Measurements from ENCODE around the gene SMIM44. TPM values are rescaled to one million over a fixed set of nuclear protein-coding genes. Genes with fewer than 3 reads are reported as not detected.

The SMIM44 gene
- total RNA-seq, 2 donors from 2014 or later = not detected

- ATAC-seq (replicated peaks) = peak; percentile 27
- Mint-ChIP-seq H3K27ac (no peak overlapping the region), H3K36me3 (ENCODE audit: low read depth) (peaks cover 16% of the 10 kb centered on the region), H3K4me3 (no peak overlapping the region), H3K27me3 (no peaks in the 10 kb centered on the region), H3K9me3 (no peaks in the 10 kb centered on the region), H3K4me1 (no peaks in the 10 kb centered on the region)
These were observed 43.2 kb downstream of the SMIM44 start for GRCh38 chr19:3440082-3440481.

- H3K36me3 Mint-ChIP-seq (ENCODE audit: low read depth) = peaks cover 29% of the 10 kb centered on the region
- ATAC-seq (replicated peaks) = peak; percentile 98
These were observed 48.3 kb downstream of the SMIM44 start for GRCh38 chr19:3434630-3435553.

DNA sequence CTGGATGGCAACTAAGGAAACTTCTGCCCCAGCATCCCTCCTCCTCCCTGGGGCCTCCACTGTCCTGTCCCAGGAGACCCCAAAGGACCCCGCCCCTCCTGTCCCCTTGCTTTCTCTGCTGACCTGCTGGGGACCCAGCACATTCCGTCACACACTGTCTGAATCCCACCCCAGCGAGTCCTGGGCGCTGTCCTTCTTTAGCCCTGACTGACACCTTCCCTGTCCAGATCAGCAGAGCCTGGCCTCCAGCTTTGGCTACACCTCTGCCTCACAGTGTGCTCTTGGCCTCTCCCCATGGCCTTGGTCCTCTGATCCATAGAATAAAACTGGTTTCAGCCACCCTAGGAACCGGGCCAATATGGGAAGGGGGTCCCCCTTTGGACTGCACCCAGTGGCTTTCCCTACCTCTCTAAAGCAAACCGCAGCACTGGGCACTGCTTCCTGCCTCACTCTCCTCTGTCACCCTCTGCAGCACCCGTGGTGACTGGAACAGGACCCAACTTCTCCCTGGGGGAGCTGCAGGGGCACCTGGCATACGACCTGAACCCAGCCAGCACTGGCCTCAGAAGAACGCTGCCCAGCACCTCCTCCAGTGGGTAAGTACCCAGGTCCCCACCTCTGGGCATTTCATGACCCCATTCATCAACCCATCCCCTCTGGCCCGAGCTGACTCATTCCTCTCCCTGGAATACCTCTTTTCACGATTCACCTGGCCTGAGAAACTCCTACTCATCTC, 49.3 kb downstream of the SMIM44 start:
- no peaks in the 10 kb centered on the region for H3K27me3 Mint-ChIP-seq
- peak overlapping the region; percentile 99 for H3K27ac Mint-ChIP-seq
- H3K4me3 Mint-ChIP-seq = peak overlapping the region; percentile 94
- ATAC-seq (replicated peaks) = no peak
- H3K4me1 Mint-ChIP-seq = peaks cover 10% of the 10 kb centered on the region
- no peaks in the 10 kb centered on the region for H3K9me3 Mint-ChIP-seq
- H3K36me3 Mint-ChIP-seq (ENCODE audit: low read depth) = peaks cover 29% of the 10 kb centered on the region

More at GRCh38 chr19:3434630-3435553, 48.3 kb downstream of the SMIM44 start:
- peak overlapping the region; percentile 99 for H3K27ac Mint-ChIP-seq
- peaks cover 10% of the 10 kb centered on the region for H3K4me1 Mint-ChIP-seq
- H3K27me3 Mint-ChIP-seq = no peaks in the 10 kb centered on the region
- H3K4me3 Mint-ChIP-seq = peak overlapping the region; percentile 94
- no peaks in the 10 kb centered on the region for H3K9me3 Mint-ChIP-seq

- Mint-ChIP-seq H3K36me3 (ENCODE audit: low read depth) (peaks cover 29% of the 10 kb centered on the region), H3K27ac (no peak overlapping the region), H3K4me3 (peak overlapping the region; percentile 94), H3K9me3 (no peaks in the 10 kb centered on the region), H3K27me3 (no peaks in the 10 kb centered on the region), H3K4me1 (peaks cover 10% of the 10 kb centered on the region)
- no peak for ATAC-seq (replicated peaks)
These were observed 49.9 kb downstream of the SMIM44 start for GRCh38 chr19:3433313-3433712.

Other genes starting within 250 kb of the SMIM44 start
- gene NFIC, start 116.9 kb downstream of the SMIM44 start, total RNA-seq = 10 to 100 TPM; 16.7 to 18.1 TPM
- 1 to 10 TPM in 1 of 2 donors, not detected in 1; 1.6 TPM for gene SMIM24, start 2.9 kb downstream of the SMIM44 start, total RNA-seq
- 10 to 100 TPM; 11.1 to 22.2 TPM for gene DOHH, start 17.2 kb upstream of the SMIM44 start, total RNA-seq
- gene FZR1, start 22.9 kb upstream of the SMIM44 start, total RNA-seq = 10 to 100 TPM; 51.5 to 64.3 TPM
- 1 to 10 TPM; 2.1 to 4.0 TPM for gene TEKTIP1, start 55.7 kb upstream of the SMIM44 start, total RNA-seq
- 10 to 100 TPM; 38.3 to 64.1 TPM for gene MFSD12, start 74.1 kb upstream of the SMIM44 start, total RNA-seq
- 10 to 100 TPM; 40.0 to 52.3 TPM for gene HMG20B, start 89.5 kb upstream of the SMIM44 start, total RNA-seq
- gene GIPC3, start 102.0 kb upstream of the SMIM44 start, total RNA-seq = under 1 TPM; 0.32 to 0.42 TPM
- gene TBXA2R, start 123.4 kb upstream of the SMIM44 start, total RNA-seq = under 1 TPM; 0.32 to 0.37 TPM
- 10 to 100 TPM; 22.9 to 31.8 TPM for gene CACTIN, start 143.3 kb upstream of the SMIM44 start, total RNA-seq
- 10 to 100 TPM; 16.1 to 26.2 TPM for gene PIP5K1C, start 217.0 kb upstream of the SMIM44 start, total RNA-seq
- 1 to 10 TPM; 1.5 to 8.6 TPM for gene TJP3, start 224.9 kb upstream of the SMIM44 start, total RNA-seq

Data from activated T-helper 17 cell treated with anti-CD3 and anti-CD28 coated beads, Interleukin-2, amount 50 U/mL, for 72 hours (primary cell).